Ramos (cell line): ENCODE measurements around the gene PRDM7.
"Not testable (repeated sequence)": the region's sequence is repeated elsewhere in the genome, so short reads cannot be mapped to it uniquely, and the experiment has no call there.

Experiments used
- in situ Hi-C: fragments of 300-500 bp; cut with MboI; formaldehyde crosslinking; loops from one replicate; pipeline ENCODE4 v1.14.3; 2022; ENCODE audit warnings: low sequenced_read_pairs; ENCODE audit not compliant: unreplicated experiment

Gene PRDM7

DNA sequence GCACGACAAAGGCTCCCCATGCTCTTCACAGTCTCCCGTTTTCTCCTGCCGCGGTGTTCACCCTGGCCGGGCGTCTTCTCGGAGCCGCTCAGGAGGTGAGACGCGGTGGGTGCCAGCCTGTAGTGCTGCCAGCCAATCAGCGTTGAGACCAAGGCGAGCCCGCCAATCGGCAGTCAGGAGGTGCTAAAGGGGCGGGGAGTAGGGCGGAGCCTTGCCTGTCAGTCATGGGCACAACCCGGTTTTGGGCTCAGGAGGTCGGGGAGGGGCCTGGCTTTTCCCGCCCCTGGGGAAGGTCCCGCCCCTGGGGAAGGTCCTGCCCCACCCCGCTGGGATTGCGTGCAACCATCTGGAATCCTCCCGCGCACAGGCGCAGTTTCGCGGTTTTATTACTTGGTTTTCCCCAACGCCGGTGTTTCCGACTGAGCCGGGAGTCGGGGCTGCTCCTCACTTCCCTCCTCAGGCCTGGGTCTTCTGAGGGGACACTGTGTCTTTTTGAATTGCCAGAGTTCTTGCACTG is at the start of gene PRDM7:
TSS of gene PRDM7 (minus strand) at position 92 of the 517 bp plus-strand sequence. CDS start 1,421 bp downstream, outside the sequence.
- in situ Hi-C loops = no loop called here

DNA sequence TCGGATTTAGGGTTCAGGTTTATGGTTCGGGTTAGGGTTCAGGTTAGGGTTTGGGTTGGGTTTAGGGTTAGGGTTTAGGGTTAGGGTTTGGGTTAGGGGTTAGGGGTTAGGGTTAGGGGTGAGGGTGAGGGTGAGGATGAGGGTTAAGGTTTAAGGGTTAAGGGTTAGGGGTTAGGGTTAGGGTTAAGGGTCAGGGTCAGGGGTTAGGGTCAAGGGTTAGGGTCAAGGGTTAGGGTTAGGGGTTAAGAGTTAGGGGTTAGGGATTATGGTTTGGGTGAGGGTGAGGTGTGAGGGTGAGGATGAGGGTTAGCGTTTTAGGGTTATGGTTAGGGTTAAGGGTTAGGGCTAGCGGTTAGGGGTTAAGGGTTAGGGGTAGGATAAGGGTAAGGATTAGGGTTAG is 44.7 kb upstream of the PRDM7 start:
- in situ Hi-C loops = not testable (repeated sequence)

DNA sequence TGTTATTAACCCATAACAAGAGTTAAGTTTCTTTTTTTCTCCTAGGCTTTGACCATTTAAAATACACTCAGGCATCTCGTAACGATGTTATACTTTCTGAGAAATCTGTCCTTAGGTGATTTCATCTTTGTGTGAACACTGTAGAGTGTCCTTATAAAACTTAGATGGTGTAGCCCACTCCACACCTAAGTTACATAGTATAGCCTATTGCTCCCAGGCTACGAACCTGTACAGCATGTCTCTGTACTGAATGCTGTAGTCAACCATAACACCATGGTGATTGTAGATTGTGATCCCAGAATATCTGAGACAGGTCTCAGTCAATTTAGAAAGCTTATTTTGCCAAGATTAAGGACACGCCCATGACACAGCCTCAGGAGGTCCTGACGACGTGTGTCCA is 30.5 kb upstream of the PRDM7 start:
- in situ Hi-C loops = not testable (repeated sequence)

DNA sequence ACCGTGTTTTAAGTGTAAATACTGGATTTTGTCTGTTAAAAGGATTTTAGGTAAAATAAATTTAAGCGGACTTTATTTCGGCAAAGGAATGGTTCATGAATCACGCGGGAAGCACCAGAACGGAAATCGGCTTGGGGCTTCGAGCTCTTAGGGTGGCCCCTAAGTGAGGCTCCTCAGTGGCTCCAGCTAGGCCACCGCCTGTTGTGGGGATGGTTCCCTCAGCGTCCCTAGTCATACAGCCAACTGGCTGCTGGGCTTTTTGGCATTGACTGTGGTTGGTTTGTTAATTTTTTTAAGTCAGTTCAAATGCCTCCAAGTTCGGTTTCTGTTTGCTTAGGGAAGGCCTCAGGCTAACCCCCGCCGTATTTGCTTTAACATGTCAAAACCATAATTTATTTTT is 29.9 kb upstream of the PRDM7 start:
- in situ Hi-C loops = not testable (repeated sequence)

DNA sequence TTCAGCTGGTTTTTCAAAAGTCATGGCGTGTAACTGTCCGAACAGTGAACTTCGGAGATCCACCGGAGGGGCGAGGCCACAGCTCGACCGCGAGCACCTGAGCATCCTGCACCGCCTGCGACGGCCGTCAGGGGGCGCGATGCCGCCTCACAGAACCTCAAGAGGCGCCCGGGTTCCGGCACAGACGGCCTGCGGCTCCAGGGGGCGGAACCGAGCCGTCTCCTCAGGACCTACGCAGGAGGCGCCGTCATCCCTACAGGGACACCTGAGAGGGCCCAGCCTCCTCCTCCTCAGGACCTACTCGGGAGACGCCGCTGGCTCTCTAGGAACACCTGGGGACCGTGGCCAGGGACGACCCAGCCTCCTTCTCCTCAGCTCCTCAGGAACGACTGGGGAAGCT is 29.1 kb upstream of the PRDM7 start:
- in situ Hi-C loops = not testable (repeated sequence)

DNA sequence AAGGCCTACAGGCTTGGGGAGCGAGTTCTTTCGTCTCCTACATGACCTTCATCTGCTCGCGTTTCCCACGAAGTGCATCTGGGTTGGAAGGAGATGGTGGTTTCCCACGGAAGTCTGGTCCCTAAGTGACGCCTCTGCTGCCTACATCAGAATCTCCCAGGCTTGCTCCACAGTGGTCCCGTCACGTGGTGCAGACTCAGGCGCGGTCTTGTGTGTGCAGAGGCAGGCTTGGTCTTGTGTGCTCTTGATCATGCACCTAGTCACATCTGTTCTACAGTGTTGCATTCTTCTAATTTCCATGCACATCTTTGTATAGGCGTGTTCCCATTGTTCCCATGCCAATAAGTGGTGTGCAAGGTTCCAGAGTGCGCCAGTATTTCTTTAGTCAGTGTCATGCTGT is 27.6 kb upstream of the PRDM7 start:
- in situ Hi-C loops = not testable (repeated sequence)

DNA sequence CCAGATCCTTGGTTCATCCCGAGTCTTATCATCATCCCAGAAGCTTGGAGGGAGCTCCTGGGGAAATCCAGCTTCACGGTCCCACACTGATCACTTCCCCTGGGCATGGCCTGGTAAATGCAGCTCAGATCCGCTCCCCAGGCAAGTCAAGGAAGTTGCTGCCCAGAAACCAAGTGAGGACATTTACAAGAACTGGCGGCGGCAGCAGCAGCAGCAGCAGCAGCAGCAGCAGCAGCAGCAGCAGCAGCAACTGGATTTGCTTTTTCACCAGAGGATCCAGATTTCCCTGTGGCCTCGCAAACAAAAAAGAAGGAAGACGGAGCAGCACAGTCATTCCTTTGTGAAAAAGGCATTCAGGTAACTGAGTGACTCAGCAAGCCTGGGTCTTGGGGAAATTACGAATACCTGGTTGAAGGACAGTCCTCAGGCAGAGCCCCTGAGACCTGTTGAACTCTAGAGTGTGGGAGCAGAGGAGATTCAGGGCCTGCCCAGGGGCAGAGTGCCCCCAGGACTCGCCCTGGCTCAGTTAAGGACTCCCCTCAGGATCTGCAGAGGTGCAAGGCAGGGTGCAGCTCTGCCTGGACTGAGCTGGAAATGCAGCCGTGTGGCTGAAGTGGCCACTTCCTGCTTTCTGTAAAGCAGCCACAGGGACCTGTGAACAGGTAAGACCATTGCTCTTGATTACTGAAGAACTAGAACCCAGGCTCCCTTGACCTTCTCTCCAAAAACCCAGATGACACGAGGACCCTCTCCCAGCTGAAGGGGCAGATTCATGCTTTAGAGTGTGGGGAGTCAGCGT is 25.2 kb upstream of the PRDM7 start:
- in situ Hi-C loops = not testable (repeated sequence)

DNA sequence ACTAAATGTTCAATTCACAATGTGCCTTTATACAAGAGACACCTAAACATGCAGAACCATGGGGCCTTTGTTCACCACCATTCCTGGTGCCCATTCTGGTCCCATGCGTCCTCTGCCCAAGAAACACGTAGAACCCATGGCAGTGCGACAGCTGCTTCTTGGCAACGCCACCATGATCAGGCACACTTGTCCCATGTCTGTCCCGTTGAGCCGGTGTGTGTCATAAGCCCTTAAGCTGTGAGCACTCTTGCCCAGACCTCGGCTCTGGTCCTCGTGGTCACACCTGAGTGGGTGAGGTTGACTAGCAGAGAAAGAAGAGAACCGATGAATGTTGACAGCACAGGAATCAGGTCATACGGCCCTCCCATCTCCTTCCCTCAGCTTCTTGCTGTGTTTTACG is 24.2 kb upstream of the PRDM7 start:
- in situ Hi-C loops = not testable (repeated sequence)

DNA sequence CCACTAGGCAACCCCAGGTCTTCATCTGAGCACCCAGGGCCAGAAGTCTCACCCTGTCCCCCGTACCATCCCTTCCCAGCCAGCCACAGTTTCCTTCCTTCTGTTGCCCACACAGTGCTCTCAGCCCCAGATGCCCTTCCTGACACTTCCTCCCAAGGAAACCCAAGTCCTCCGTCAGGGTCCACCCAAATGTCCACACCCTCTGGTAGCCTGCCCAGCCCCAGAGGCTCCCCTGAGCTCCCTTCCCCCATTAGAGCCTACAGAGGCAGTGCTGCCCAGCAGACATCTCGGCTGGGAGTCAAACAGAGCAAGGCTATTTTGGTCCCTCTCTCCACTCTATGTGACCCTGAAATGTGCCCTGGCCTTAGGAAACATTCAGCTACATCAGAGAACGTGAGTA is 23.7 kb upstream of the PRDM7 start:
- in situ Hi-C loops = not testable (repeated sequence)

DNA sequence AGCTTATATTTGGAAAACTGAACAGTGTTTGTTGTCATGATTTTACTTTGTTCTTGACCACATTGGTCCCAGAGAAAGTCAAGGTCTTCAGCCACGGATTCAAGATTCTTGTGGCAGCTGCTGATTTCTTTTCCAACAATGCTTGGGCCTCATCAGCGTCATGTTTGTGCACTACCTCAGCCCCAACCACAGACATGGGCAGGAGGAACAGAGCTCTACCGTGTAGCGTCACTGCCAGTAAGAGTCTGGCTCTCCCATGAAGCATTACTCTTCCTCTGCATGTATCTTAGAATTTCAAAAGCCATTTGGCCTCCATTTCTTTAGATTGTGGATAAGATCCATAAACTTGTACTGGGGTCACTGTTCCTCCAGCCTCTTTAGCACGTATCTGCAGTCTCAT is 23.1 kb upstream of the PRDM7 start:
- in situ Hi-C loops = not testable (repeated sequence)

DNA sequence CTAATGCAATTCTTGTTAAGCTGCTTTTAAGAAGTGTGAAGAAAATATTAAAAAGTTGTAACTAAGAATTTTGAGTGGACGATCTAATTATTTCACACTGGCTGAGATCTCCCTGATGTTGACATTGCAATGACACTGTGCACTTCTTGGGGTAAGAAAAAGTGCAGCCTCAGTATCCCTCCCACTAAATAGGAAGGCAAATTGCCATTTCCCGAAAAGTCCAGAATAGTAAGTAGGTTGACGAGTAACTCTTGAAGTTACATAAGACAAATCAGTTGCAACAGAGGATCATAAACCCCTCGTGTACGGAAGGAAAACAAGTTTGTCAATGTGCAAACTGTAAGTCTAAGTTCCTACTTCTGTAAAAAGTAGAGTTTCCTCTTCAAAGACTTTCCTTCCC is 21.8 kb upstream of the PRDM7 start:
- in situ Hi-C loops = not testable (repeated sequence)

DNA sequence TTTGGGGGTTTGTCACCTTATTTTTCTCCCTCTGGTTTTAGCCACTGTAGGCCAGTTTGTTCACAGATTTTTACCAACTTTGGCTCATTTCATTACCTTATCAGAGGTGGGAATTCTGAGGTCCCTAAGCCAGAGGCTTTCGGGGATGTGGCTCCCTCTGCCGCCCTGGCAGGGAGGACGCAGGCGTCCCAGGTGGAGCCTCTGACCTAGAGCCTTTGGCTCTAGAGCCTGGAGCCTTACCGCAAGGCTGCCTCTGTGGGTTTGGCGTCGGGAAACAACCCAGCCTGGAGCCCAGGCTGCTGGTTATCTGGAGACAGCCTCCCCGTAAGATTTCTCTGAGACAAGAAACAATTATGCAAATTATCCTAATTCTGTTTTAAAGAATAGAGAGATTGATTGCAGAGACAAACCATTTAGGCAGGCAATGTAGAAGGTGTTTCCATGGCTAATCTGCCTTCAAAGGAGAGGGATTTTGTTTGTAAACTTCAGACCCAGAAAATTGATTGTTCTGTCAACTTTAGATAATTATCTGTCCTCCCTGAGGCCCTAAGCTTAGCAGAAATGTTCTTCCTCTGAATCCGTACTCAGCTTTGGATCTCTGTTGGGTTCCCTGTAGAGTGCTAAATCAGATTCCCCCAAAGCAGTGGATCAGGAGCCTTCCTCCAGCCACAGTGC is 20.0 kb upstream of the PRDM7 start:
- in situ Hi-C loops = not testable (repeated sequence)

DNA sequence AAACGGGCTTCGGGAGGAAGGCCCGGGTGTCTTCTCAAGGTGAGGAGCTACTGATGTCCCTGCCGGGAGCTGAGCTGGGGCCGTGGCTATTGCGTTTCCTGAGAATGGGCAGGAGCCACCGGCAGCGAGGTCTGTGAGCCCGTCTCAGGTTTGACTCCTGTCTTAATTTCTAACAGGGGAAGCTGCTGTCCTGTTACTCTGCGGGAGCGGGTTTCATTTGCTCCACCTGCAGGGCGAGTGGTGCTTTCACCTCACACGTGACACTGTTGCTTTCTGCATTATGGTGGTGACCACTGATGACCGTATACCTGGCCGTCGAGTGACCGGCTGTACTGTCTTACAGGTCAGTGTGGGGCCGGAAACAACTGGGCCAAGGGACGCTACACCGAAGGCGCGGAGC is 17.7 kb upstream of the PRDM7 start:
- in situ Hi-C loops = not testable (repeated sequence)

DNA sequence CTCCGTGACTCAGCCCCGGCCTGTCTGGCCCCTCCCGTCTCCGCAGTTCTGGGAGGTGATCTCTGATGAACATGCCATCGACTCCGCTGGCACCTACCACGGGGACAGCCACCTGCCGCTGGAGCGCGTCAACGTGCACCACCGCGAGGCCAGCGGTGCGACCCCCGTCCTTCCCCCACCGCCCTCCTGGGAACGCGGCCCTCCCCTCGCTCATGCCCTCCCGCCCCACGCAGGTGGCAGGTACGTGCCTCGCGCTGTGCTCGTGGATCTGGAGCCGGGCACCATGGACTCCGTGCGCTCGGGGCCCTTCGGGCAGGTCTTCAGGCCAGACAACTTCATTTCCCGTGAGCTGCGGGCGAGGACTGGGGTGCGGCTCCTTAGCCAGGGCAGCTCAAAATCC is 17.2 kb upstream of the PRDM7 start:
- in situ Hi-C loops = not testable (repeated sequence)

DNA sequence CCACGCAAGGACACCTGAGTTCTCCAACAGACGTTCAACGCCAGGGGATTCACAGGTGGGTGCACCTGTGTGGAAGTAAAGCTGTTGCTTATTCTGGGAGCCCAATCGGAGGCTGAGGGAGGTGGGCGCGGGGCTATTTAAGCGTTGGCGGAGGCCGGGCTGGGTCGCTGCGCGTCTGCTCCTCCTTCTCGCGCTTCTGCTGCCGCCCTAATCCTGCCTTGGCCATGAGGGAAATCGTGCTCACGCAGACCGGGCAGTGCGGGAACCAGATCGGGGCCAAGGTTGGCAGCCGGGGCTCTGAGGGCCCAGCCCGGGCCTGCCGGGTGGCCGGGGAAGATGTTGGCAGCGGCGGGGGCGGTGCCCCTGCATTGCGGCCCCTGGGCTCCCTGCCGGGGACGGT is 16.7 kb upstream of the PRDM7 start:
- in situ Hi-C loops = not testable (repeated sequence)

DNA sequence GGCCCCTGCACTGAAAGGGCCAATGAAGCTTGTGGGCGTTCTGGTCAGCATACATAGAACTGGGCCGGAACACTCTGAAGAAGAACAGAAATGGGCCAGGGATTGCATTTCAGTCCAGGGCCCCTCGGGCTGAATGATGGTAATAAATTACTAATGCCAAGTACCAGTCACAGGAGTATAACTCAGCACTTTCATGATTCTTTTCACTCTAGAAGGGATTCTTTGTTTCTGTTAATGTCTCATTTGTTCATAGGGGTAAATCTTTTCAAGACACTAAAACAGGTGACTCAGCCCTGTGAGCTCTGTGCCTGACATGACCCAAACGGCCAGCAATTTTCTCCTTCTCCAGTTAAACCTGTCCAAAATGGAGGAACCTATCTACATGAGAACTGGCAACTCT is 15.7 kb upstream of the PRDM7 start:
- in situ Hi-C loops = not testable (repeated sequence)

DNA sequence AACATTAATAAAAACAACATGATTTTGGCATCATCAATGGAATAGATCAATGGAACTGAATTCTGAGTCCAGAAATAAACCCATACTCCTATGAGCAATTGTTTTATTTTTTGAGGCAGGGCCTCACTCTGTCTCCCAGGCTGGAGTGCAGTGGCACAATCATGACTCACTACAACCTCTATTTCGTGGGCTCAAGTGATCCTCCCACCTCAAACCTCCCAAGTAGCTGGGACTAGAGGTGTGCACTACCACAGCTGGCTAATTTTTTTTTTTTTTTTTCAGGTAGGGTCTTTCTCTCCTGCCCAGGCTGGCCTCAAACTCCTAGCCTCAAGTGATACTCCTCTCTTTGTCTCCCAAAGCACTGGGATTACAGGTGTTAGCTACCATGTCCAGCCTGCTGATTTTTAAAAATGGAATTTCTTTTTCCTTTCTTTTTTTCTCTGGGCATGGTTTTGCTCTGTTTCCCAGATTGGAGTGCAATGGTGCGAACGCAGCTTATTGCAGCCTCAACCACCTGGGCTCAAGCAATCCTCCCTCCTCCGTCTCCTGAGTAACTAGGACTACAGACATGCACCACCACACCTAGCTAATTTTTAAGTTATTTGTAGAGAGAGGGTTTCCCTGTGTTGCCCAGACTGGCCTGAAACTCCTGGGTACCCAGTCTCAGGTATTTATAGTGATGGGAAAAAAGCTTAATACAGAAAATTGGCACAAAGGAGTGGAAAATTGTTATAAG is 7.3 kb upstream of the PRDM7 start:
- in situ Hi-C loops = no loop called here

DNA sequence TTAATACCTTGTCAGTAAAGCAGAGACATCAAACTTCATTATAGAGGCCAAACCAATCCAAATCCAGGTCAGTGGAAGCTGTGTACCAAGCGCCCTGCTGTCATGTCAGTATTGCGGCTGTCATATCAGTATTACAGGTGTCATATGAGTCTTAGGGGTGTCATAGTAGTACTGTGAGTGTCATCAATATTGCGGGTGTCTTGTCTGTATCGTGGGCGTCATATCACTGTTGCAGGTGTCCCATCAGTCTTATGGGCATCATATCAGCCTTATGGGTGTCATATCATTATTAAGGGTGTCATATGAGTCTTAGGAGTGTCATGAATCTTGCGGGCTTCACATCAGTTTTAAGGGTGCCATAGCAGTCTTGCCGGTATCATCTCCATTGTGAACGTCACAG is 6.0 kb upstream of the PRDM7 start:
- in situ Hi-C loops = no loop called here

DNA sequence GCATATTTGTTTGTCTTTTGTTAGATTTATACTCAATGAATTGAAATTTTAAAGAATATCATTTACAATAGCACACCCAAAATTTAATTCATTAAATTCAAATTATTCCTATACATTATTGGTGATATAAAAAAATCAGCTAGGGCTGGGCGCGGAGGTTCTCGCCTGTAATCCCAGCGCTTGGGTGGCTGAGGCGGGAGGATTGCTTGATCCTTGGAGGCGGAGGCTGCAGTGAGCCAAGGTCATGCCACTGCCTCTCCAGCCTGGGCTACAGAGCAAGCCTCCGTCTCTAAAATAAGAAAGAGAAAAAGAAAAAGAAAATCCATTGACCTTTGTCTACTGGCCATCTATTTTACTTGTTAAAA is 4.5 kb upstream of the PRDM7 start:
- in situ Hi-C loops = no loop called here

DNA sequence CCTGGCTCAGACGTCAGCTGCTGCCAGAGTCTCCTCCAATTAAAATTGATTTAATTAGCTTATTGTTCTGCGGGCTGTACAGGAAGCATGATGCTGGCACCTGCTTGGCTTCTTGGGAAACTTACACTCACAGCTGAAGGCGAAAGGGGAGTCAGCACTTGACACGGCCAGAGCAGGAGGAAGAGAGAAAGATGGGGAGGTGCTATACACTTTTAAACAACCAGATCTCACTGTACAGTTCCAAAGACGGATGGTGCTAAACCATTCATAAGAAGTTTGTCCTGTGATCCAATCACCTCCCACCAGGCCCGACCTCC is 1.4 kb upstream of the PRDM7 start:
- in situ Hi-C loops = no loop called here
